Stimulated activated CD8-positive, alpha-beta memory T cell treated with anti-CD3 and anti-CD28 coated beads, Interleukin-7, amount 100 ng/mL, for 4 hours (primary cell): ENCODE measurements around the gene STXBP5L.
"Not testable (repeated sequence)": the region's sequence is repeated elsewhere in the genome, so short reads cannot be mapped to it uniquely, and the experiment has no call there.

ENCODE experiments used
- DNase-seq, 2 donors: peaks; one replicate each; pipeline ENCODE4 v3.0.0-alpha.2; 2020; ENCODE audit warnings: low read depth in 2 of 2

The STXBP5L gene

DNA sequence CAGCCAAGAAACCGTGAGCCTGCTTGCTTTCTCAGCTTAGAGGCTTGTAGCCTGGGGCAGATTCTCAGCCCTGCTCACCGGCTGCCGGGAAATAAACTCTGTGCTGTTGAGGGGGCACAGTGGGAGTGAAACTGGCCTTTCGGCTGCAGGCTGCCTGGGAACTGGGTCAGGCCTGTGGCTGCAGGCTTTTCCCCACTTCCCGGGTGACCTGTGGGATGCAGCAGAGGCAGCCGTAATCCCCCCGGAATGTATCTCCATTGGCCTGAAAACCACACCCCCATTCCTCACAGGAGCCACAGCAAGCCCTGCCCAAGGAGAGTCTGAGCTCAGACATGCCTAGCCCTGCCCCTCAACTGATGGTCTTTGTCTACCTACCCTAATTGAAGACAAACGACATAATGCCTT is 110.9 kb downstream of the STXBP5L start:
- no peak for DNase-seq

DNA sequence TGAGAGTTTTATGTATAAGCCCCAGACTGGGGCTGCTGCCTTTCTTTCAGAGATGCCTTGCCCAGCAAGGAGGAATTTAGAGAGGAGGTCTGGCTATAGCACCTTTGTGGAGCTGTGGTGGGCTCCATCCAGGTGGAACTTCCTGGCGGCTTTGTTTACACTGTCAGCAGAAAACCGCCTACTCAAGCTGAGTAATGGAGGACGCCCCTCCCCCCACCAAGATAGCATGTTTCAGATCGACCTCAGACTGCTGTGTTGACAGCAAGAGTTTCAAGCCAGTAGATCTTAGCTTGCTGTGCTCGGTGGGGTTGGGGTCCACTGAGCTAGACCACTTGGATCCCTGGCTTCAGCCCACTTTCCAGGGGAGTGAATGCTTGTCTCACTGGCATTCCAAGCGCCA is 155.6 kb downstream of the STXBP5L start:
- no peak for DNase-seq

DNA sequence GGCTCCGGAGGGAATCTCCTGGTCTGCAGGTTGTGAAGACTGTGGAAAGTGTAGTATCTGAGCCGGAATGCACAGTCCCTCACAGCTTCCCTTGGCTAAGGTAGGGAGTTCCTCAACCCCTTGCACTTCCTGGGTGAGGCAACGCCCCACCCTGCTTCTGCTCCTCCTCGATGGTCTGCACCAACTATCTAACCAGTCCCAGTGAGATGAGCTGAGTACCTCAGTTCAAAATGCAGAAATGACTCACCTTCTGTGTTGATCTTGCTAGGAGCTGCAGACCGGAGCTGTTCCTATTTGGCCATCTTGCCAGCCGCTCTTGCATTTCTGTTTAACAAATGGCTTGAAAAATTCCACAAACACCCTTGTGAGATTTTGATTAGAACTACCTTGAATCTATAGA is 156.1 kb downstream of the STXBP5L start:
- DNase-seq, result no peak

DNA sequence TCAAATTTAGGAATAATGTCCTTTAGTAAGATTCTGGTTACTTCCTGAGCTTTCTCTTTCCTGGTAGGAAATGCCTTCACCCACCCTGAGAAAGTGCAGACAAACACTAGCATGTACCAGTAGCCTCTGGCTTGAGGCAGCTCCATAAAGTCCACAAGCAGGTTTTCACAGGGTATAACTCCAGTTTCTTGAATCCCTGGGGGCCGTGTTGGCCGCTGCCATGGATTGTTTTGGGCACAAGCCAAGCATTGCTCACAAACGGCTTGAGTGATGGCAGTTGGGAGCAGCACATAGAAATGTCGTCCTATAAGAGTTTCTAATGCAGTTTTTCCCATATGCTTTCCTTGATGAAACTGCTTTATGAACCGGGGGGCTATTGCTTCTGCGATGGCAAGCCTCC is 164.1 kb downstream of the STXBP5L start:
- DNase-seq, result no peak

DNA sequence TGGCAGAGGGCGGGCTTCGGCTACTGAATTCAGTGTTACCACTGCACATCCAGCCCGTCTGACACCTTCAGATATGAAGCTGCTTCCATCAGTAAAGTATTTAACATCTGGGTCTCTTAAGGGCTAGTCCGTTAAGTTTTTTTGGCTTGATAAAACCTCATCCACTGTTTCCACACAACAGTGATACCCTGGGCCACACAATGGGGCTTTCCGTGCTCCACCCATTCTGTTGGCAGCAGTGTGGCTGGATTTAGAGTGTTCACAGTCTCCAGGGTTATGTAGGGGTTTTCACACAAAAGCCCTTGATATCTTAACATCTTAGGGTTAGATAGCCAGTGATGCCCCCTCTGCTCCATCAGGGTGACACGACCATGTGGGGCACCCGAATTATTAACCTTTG is 165.0 kb downstream of the STXBP5L start:
- no peak for DNase-seq

DNA sequence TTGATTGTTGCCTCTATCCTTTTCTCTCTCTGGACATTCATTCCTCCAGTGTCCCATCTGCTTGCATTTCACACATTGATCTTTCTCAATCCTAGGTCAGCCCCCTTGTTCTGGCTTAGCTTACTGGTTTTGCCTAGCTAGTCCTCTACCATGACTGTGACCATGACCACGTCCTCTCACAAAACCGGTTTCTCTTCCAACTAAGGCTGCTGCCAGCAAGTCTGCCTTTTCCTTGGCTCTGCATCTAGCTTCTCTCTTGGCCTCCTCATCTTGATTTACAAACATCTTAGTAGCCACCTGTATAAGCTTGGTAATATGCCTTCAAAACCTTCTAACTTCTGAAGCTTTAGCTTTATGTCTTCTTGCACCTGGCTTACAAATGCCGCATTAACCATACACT is 167.2 kb downstream of the STXBP5L start:
- DNase-seq, result no peak

DNA sequence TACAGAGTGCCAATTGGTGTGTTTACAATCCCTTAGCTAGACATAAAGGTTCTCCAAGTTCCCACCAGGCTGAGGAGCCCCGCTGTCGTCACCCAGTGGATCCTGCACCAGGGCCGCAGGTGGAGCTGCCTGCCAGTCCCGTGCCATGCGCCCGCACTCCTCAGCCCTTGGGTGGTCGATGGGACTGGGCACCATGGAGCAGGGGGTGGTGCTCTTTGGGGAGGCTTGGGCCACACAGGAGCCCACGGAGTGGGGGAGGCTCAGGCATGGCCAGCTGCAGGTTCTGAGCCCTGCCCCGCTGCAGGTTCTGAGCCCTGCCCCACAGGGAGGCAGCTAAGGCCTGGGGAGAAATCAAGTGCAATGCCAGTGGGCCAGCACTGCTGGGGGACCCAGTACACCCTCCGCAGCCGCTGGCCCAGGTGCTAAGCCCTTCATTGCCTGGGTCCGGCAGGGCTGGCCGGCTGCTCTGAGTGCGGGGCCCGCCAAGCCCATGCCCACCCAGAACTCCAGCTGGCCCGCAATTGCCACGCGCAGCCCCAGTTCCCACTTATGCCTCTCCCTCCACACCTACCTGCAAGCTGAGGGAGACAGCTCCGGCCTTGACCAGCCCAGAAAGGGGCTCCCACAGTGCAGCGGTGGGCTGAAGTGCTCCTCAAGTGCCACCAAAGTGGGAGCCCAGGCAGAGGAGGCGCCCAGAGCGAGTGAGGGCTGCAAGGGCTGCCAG is 170.5 kb downstream of the STXBP5L start:
- DNase-seq, result not testable (repeated sequence)

DNA sequence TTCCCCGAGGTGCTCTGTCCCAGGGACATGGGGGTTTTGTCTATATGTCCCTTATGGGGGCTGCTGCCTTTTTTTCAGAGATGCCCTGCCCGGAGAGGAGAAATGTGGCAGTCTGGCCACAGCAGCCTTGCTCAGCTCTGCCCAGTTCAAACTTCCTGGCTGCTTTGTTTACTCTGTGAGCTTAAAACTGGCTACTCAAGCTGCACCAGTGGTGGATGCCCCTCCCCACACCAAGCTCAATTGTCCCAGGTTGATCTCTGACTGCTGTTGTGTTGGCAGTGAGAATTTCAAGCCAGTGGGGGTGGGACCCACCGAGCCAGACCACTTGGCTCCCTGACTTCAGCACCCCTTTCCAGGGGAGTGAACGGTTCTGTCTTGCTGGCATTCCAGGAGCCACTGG is 188.9 kb downstream of the STXBP5L start:
- DNase-seq, result no peak

DNA sequence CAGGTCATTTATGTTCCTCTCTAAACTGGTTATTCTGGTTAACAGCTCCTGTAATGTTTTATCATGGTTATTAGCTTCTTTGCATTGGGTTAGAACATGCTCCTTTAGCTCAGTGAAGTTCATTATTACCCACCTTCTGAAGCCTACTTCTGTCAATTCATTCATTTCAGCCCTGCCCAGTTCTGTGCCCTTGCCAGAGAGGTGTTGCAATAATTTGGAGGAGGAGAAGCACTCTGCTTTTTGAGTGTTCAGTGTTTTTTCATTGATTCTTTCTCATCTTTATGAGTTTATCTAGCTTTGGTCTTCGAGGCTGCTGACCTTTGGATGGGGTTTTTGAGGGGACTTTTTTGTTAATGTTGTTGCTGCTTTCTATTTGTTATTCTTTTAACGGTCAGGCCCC is 203.1 kb downstream of the STXBP5L start:
- DNase-seq, result not testable (repeated sequence)

DNA sequence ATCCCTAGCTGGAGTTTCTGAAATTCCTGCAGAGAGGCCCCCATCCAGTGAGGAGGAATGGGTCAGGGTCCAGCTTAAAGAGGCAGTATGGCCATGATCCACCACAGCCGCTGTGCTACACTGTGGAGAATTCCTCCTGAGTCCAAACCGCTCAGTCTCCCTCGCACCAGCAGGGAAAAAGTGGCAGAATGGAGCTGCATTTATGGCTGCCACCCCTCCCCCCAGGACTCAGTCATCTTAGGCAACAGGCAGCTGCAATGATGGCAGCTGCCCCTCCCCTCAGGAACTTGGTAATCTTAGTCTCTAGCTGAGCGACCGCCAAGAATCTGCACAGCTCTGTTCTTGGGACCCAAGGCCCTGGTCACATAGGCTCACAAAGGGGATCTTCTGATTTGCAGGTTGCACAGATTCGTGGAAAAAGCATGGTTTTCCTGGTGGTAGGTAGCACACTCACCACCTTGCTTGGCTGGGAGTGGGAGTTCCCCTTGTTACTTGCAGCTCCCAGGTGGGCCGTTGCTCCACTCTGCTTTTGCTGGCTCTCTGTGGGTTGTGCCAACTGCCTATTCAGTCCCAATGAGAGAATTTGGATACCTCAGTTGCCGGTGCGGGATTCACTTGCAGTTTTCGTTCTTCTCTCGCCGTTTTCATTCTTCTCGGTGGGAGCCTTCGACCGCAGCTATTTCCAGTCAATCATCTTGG is 204.1 kb downstream of the STXBP5L start:
- no peak for DNase-seq

DNA sequence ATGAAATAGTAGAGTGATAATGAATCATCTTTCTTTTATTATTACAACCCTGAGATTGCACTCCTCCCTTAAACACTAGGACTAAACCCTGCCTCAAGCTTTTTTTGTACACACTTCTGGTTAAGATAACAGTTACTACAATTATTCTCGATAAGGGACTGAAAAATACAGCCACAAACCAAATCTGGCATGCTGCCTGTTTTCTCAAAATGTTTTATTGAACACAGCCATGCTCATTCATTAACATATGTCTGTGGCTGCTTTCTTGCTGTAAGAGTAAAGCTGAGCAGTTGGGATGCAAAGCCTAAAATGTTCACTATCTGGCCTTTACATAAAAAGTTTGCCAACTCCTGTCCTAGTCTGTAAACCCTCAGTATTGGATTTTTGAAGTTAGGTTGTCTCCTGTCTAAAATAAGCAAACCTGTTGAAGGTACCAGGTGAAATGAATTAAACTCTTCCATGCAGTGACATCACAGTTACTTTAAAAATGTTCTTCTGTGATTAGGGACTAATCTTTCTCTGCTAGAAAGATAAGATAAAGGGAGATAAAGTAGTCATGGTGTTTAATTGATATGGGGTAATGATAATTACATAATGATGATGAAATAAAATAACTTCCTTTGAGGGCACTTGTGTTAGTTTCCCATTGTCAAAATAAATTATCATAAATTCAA is 218.2 kb downstream of the STXBP5L start:
- no peak for DNase-seq

DNA sequence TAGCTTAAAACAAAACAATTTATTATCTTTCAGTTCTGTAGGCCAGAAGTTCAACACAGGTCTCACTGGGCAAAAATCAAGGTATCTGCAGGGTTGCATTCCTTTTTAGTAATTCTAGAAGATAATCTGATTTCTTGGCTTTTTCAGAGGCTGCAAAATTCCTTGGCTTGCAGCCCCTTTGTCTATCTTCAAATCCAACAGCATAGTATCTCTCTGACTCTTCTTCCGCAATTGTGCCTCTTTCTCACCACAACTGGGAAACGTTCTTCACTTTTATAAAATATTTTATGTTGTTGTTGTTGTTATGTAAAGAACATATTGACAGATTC is 218.7 kb downstream of the STXBP5L start:
- no peak for DNase-seq

DNA sequence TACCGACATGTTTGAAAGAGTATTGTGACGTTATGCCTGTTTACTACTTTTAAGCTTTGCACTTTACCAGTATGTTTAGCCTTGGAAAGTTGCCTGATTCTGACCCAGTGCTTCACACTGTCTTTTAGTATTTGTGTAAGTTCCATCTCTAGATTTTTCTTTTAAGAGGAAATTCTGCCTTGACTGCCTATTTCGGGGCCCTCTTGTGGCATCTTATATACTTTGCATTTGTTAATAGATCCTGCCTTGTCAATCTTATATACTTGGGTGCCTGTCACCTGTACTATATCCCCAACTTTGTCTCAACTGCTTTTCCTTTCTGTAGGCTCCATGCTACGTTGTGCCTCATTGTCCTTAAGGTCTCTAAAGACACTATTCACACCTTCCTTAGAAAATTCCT is 244.6 kb downstream of the STXBP5L start:
- DNase-seq, result no peak

DNA sequence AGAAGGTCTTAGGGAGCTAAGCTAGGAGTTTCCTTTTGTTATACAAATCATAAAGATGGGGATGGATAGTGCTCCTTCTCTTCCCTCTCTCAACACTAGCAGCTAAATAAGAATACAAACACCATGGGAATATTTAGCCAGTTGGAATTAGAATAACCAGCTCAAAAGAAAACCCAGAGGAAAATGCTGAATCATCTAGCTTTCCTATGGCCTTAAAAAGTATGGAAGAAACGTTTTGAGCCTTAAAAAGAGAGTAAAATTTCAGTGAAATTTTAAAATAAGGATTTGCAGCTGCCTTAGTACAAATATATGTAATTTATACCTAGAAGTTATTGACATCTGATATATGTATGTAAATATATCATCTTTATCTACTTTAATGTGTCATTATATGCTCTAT is 245.8 kb downstream of the STXBP5L start:
- no peak for DNase-seq

DNA sequence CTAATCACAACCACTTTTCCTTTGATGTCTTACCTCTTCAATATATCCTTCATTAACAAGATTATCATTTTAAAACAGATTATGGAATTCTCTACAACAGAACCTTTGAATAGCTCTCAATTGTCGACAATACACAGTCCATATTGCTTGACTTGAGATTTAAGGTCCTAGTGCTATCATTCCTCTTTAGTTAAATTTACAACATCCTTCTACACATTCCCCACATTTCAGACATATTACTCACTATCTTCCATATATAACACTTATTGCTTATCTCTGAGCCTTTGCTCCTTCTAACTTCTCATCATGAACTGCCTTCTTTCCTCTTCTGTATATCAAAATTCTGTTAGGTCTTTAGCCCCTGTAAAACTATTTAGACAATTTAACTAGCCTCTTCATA is 247.0 kb downstream of the STXBP5L start:
- DNase-seq, result no peak

DNA sequence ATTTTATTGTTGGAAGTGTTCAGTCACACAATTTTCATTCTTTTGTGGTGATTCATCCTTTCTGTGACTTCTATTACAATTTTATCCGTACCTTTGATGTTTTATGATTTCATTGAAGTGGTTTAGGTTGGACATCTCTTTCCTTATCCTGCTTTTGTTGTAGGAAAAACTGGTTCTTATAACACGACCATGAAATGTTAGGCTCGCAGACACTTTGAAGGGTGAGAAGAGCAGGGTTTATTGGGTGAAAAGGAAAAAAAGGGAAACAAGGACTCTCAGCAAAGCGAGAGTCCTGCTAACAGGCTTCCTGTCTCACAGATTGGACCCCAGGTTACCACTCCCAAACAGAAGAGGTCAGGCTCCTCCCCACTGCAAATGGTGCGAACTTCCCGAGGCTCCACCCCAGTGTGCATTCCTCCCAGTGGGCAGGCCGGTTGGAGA is 257.4 kb downstream of the STXBP5L start:
- DNase-seq, result no peak

DNA sequence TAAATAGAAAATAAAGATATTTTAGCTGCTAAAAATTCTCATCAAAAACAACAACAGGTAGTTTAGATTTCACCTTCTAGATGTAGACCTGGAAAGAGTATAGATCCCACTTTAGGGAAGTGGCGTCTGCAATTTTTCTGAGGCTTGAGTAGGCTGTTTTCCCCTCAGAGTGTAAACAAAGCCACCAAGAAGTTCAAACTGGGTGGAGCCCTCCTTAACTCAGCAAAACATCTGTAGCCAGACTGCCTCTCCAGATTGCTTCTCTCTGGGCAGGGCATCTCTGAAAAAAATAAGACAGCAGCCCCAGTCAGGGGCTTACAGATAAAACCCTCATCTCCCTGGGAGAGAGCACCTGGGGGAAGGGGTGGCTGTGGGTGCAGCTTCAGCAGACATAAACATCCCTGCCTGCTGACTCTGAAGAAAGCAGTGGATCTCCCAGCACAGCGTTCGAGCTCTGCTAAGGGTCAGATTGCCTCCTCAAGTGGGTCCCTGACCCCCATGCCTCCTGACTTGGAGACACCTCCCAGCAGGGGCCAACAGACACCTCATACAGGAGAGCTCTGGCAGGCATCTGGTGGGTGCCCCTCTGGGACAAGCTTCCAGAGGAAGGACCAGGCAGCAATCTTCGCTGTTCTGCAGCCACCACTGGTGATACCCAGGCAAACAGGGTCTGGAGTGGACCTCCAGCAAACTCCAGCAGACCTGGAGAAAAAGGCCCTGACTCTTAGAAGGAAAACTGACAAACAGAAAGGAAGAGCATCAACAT is 259.6 kb downstream of the STXBP5L start:
- no peak for DNase-seq

DNA sequence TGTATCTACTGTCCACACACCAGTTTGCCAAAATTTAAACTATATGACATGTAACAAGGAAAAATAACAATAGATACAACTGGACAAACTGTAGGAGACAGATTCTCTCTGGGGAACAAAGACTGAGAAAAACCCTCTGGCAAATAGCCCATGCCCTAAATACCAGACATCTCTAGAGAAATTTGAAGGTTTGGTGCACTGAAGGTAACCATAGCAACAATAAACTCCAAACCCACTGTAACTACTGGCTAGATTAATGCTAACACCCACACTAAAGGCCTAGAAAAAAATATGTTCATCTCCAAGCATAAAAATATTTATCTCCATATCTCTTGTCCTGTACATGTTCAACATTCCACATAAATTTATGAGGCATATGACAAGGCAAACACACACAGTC is 267.1 kb downstream of the STXBP5L start:
- DNase-seq, result no peak

DNA sequence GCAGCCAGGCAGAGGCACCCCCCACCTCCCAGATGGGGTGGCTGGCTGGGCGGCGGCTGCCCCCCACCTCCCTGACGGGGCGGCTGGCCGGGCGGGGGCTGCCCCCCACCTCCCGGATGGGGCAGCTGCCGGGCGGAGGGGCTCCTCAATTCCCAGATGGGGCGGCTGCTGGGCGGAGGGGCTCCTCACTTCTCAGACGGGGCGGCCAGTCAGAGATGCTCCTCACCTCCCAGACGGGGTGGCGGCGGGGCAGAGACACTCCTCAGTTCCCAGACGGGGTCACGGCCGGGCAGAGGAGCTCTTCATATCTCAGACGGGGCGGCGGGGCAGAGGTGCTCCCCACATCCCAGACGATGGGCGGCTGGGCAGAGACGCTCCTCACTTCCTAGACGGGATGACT is 282.6 kb downstream of the STXBP5L start:
- not testable (repeated sequence) for DNase-seq

DNA sequence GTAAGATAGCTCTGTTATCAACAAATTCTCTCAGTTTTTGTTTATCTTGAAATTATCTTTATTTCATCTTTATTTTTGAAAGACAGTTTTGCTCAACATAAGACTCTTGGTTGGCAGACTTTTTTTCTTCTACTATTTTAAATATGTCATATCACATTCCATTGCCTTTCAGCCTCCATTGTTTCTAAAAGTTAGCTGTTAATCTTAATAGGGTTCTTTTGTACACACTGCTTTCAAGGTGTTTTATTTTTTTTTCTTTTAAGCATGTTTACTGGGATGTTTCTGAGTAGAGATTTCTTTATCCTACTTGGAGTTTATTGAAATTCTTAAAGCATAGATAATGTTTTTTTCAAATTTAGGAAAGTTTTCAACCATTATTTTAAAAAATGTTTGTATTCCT is 294.6 kb downstream of the STXBP5L start:
- DNase-seq, result no peak

DNA sequence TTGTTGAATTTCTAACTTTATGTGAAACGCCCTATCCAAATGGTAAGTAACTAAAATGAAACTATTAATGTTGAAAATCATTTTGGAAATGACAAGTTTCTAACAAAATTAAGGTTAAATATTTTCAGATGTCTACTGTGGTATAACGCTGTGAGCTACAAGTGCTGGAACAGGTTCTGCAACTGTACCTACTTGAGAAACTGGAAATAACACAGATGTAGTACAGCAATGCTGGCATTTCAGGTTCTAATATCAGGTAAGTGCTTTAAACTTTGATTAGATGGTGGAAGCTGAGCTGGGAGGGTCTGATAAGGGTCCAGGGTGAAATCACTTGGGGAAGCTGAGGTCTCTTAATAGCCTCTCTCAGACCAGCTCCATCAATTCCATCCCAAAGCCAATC is 315.1 kb downstream of the STXBP5L start:
- DNase-seq, result no peak

DNA sequence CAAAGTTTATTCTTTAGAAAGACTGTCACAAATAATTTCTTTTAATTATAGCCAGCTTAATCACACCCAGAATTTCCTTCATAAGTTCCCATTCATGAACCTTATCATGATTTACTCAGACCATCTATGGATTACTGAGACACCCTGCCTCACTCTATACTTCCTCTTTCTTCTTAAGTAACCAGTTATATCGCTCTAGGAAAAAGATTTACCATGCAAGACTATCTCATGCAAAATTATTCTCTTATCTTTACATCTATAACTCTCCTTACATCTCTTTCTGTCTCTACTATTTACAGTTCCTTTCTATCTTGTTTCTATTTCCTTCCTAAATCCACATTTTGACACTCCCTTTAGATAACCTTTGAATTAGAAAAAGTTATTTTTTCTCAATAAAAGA is 321.0 kb downstream of the STXBP5L start:
- no peak for DNase-seq
